ENCODE results near the gene SNAP25.

- TF ChIP-seq CTCF (IDR thresholded peaks at IDR 0.05 in 8 of 11, conservative IDR thresholded peaks at IDR 0.05 in 3 of 11) = no peak
- TF ChIP-seq POLR2AphosphoS5 (IDR thresholded peaks at IDR 0.05) = no peak
- no peak for TF ChIP-seq POLR2A (IDR thresholded peaks at IDR 0.05)
Measured at GRCh38 chr20:10180651-10181235, 37.9 kb upstream of the SNAP25 start.
